Measurements from ENCODE around the gene LOXHD1.

The LOXHD1 gene

DNA sequence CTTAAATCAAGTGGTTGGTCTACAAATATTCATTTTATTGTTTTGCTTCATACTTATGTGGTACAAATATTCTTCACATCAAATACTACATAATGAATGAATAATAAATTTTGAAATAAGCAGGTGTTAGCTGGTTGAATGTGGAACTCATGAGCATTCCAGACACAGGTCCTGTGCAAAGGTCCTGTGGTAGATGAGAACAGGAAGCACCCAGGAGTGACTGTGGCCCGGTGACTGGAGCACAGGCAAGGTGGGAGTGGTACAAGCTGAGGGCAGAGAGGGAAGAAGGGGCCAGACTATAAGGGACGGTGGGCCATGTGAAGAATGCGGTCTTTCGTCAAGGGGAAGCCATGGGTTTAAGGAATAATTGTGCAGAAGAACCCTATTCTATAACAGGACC, 26.2 kb upstream of the LOXHD1 start:
- H3K27ac ChIP-seq, result no peak overlapping the region
- POLR2A ChIA-PET (ENCODE audit: low non-redundant PET), result no interaction called here
- no peak for DNase-seq (ENCODE audit: low spot score)
- TF ChIP-seq, protein P1, sequence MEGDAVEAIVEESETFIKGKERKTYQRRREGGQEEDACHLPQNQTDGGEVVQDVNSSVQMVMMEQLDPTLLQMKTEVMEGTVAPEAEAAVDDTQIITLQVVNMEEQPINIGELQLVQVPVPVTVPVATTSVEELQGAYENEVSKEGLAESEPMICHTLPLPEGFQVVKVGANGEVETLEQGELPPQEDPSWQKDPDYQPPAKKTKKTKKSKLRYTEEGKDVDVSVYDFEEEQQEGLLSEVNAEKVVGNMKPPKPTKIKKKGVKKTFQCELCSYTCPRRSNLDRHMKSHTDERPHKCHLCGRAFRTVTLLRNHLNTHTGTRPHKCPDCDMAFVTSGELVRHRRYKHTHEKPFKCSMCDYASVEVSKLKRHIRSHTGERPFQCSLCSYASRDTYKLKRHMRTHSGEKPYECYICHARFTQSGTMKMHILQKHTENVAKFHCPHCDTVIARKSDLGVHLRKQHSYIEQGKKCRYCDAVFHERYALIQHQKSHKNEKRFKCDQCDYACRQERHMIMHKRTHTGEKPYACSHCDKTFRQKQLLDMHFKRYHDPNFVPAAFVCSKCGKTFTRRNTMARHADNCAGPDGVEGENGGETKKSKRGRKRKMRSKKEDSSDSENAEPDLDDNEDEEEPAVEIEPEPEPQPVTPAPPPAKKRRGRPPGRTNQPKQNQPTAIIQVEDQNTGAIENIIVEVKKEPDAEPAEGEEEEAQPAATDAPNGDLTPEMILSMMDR (conservative IDR thresholded peaks at IDR 0.05; ENCODE audit: low read depth), result no peak
- CTCF ChIA-PET, result no interaction called here

DNA sequence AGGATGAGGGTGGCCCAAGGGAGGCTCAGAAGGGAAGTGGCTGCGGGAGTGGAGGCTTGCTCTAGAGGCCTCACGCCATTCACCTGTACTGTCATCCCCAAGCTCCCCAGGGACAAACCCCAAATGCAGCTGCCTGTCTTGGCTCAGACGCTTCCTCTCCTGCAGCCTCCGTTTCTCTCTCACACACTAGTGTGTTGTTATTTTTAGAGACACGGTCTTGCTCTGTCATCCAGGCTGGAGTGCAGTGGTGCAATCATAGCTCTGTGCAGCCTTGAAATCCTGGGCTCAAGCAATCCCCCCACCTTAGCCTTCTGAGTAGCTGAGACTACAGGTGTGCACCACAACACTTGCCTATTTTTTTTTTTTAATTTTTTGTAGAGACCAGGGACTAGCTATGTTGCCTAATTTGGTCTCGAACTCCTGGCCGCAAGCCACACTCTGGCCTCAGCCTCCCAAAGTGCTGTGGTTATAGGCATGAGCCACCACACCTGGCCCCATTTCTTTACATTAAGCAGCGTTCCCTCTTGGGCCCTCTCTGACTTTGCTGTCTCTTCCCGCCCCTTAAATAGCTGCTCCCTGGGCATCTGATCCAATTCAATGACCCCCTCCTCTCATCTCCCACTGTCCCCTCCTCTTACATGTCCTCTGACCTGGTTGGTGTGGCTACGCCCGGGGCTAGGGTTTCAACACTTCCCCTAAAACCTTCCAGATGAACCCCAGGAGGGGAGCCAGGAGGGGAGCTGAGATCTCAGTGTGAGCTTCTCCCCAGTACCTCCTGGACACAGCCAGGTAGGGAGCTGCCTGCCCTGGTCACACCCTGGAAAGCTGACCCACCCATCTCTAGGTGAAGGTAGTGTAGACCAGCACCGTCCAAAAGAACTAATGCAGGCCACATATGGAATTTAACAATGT, 24.0 kb upstream of the LOXHD1 start:
- POLR2A ChIA-PET (ENCODE audit: low non-redundant PET), result no interaction called here

DNA sequence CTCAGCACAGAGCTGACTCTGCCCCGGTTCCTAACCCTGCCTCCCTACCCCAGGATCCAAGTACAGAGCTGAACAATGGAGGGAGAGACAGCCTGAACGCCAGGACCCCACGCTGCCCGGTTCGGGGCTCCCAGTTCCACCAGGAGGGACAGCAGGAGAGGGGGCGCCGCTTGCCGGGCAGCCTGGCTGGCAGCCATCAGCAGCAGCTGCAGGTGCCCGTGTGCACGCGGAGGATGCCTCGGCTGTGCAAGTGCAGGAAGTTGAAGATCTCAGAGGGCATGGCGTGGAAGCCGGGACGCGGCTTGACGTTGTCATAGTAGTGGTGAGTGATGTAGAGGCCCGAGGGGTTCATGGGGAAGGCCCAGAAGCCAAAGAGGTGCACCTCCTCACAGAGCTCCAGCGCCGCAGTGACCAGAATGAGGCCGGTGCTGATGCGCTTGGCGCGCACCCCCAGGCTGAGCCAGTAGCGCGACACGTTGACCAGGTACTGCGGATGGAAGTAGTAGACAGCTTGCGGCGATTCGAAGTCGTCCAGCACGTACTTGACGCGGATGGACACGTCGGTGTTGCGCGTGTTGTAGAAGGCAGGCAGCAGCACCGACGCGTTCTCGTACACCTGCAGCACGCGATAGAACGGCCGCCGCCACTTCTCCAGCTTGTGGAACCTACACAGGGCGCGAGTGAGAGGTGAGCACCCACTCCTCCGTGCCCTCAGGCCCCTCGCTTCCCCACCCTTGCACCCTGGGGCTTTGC, 23.0 kb upstream of the LOXHD1 start:
- DNase-seq (ENCODE audit: low spot score), result no peak
- H3K27ac ChIP-seq, result no peak overlapping the region
- TF ChIP-seq, protein P1 (conservative IDR thresholded peaks at IDR 0.05; ENCODE audit: low read depth), result no peak
- POLR2A ChIA-PET (ENCODE audit: low non-redundant PET), result no interaction called here
- CTCF ChIA-PET, result interaction anchor here (0.7 kb wide), 1 partner anchor 594 kb away, joined by 5 read pairs; no protein-coding TSS in a partner anchor

More for the DNA sequence above, 24.0 kb upstream of the LOXHD1 start:
- TF ChIP-seq, protein P1 (conservative IDR thresholded peaks at IDR 0.05; ENCODE audit: low read depth), result no peak
- no peak overlapping the region for H3K27ac ChIP-seq
- CTCF ChIA-PET, result interaction anchor here (0.6 to 0.7 kb wide), 2 partner anchors 593 to 1059 kb away, joined by 5 to 6 read pairs; no protein-coding TSS in a partner anchor
- DNase-seq (ENCODE audit: low spot score), result no peak

DNA sequence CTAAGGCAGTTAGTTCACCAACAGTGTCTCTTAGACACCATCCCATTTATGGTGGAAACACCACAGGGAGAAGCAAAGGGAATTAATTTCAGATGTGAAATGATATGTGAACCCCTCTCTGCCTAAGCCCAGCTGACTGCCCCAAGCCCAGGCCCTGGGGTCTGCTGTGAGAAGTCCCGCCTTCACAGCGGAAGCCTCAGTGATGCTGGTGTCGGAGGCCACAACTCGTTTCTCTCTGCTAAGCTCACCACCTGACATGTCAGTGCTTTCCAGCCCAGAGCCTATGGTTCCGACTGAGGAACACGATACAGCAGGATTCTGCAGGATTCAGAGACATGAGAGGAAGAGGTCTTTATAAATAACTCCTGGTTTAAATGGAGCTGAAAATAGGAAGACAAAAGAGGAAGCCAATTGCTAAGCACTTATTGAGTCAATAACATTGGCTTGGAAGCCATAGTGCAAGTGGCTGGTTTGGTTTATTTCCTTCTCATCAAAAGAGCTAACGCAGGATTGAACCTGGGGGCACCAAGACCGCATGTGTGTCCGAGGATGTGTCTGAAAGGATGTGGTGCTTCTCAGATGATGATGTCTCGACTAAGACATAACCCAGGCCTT, 21.9 kb upstream of the LOXHD1 start:
- TF ChIP-seq, protein P1 (conservative IDR thresholded peaks at IDR 0.05; ENCODE audit: low read depth), result no peak
- no peak for DNase-seq (ENCODE audit: low spot score)
- ChIA-PET CTCF (interaction anchor here (0.6 kb wide), 1 partner anchor 136 kb away, joined by 3 read pairs; no protein-coding TSS in a partner anchor), POLR2A (ENCODE audit: low non-redundant PET) (no interaction called here)
- H3K27ac ChIP-seq, result no peak overlapping the region

DNA sequence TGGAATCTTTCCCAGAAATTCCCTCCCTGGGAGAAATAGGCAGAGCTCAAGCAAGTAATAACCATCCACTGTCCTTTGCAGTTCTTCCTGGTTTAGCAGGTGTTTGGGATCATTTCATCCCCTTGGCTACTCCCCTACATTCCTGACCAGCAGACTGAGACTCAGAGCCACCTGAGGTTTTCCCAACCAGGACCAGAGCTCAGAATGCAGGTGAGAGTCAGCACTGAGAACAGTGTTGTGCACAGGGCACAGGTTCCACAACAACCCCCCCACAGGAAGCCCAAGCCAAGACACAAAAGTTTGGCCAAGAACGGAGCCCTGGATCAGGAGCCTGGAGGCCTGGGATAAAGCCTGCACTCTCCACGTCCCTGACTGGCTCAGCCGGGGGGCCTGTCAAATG, 21.0 kb upstream of the LOXHD1 start:
- DNase-seq (ENCODE audit: low spot score), result no peak
- H3K27ac ChIP-seq, result no peak overlapping the region
- ChIA-PET POLR2A (ENCODE audit: low non-redundant PET) (no interaction called here), CTCF (no interaction called here)
- TF ChIP-seq, protein P1 (conservative IDR thresholded peaks at IDR 0.05; ENCODE audit: low read depth), result no peak

DNA sequence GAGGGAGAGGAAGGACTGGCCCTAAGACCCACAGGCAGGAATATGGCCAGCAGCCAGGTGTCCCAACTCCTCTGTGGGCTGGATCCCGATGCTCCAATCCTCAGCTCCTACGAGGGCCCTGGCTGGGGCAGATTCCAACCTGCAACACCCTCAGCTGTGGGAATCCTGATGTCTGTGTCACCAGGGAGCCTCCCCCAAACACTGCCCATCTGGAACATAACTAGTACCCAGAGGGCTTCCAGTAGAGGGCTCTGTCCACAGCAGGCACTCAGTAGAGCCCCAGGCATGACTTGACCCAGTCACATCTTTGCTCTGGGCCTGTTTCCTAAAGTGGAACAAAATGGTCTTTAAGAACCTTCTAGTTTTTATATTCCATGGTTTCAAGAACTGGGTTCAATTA, 20.6 kb upstream of the LOXHD1 start:
- TF ChIP-seq, protein P1 (conservative IDR thresholded peaks at IDR 0.05; ENCODE audit: low read depth), result no peak
- POLR2A ChIA-PET (ENCODE audit: low non-redundant PET), result no interaction called here
- DNase-seq (ENCODE audit: low spot score), result no peak
- H3K27ac ChIP-seq, result no peak overlapping the region
- CTCF ChIA-PET, result no interaction called here

All from RWPE1 (cell line).